GM19372 (cell line): ENCODE data around the gene PAN3.

Experiments
- ATAC-seq: cut with Tn5 transposase; IDR thresholded peaks from one replicate; pipeline ENCODE4 v1.9.1; 2021; ENCODE audit warnings: mild to moderate bottlenecking, low read depth, moderate library complexity; ENCODE audit not compliant: unreplicated experiment

Gene PAN3

DNA sequence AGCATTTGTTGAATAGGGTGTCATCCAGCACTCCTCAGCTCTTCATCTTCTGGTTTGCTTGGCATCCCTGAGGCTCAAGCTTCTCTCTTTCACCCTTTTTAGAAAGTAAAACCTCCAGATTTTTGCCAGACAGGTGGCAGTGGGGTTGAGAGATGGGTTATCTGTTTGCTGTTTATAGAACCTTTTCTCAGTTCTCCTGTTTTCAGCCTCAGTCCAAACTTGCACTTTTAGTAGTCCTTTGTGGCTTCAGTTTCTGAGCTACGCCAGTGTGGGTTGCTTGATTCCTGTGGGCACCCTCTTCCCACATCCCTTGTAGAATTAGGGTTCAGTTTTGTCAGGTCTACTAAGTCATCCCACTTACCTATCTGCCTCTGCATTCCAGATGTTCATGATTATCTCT lies 147.9 kb downstream of the PAN3 start:
- ATAC-seq = peak; percentile 51

- no peak for ATAC-seq
Measured at GRCh38 chr13:28297341-28297740, 159.0 kb downstream of the PAN3 start.

DNA sequence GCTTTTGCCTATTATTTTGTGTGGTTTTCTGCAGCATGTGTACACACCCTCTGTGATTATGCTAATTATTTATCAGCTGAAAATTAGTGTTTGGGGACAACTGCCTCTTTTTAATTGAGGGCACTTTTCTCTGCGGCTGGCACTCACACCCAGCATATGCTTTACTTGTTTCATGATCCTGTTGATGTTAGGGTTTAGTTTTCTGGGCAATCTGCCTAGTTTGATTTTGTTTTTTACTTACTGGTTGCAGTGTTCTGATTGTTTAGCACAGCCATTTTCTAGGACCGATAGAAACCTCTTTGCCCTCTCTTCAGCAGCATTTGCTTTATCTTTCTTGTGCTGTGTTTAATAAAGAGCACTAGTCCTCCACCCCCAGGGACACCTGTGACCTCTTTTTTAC lies 161.6 kb downstream of the PAN3 start:
- ATAC-seq = no peak

DNA sequence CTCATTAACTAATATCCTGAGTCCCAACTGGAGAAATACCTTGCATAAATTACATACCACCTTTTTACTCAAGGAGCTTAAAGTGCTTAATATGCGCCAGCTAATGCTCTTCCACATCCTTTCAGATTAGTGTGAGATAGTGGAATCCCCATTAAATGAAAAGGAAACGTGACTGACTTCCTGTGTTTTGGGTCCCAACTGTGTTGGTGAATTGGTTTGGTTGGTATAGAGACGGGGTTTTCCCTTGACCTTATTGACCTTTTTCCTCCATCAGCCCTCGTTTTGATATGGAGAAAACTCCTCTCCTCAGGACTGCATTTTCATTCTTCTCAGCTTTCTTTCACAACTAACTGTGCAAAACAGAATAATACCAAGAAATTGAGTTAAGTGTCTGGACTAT lies 163.5 kb downstream of the PAN3 start:
- ATAC-seq = no peak

DNA sequence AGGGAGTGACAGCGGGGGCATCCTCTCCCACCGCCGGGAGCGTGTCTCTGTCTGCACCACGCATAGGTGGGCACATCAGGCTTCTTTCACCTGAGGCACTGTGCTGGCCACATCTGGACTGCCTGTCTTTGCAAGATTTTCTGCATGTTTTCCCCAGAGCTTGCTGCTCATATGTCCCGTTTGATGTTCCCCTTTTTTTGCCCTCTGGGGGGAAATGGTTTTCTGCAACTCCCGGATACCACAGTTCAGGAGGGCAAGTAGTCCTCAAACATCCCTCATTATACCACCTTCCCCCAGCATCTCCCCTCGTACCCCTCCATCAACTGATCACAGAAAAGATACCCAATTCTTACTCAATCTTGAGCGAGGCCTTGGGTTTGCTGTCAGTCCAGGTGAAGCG lies 168.0 kb downstream of the PAN3 start:
- ATAC-seq = no peak

- ATAC-seq = no peak
Measured at GRCh38 chr13:28313579-28313978, 175.2 kb downstream of the PAN3 start.

DNA sequence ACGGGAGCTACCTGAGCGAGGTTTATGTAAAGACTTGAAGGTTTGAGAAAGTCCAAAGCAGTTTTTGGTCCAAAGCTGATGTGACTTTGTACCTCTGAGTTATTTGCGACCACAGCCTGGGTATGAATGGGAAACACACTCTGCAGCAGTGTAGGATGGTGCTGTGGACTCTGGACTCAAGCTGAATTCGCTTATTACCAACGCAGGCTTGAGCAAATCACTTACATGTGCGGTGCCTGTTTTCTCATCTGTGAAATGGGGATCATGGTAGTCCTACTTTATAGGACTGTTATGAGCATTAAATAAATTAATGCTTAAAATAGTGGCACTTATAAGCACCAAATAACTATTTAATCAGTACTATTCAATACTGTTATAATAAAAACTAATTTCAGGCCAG lies 176.5 kb downstream of the PAN3 start:
- no peak for ATAC-seq

GRCh38 chr13:28316129-28316528 lies 177.8 kb downstream of the PAN3 start:
- no peak for ATAC-seq

- no peak for ATAC-seq
Measured at GRCh38 chr13:28316836-28317235, 178.5 kb downstream of the PAN3 start.

DNA sequence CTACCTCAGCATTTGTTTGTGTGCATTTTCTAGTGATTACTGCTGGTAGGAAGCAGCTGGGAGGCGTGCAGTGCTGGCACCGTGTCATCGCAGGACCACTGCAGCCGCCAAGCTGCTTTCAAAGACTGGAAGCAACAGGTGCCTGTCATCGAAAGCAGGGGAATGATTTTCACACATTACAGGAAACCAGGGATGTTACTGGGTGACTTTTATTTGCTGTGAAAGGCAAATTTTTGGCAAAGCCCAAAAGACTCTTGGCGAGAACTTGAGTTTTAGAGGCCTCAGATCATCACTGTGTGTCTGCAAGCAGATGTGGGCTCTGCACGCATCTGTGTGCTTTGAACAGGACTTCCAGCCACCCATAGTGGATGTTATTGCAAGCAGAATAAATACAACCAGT lies 180.2 kb downstream of the PAN3 start:
- no peak for ATAC-seq

DNA sequence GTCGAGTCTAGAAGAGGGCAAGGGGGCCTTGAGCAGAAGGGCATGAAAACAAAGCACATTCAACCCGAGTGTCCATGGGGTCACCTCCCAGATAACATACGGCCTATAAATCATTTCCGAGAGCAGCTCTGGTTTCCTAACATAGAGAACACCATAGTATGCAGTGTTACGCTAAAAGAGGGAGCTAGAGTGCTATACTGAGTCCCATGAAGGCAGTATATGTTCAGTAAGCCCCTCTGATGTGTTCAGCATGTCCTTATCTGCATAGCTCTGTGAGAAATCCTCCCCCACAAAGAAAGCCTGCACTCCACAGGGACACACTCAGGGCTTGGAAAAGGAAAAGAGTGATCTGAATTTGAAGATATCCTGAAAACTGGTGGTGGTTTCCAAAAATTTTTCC lies 181.2 kb downstream of the PAN3 start:
- ATAC-seq = no peak

DNA sequence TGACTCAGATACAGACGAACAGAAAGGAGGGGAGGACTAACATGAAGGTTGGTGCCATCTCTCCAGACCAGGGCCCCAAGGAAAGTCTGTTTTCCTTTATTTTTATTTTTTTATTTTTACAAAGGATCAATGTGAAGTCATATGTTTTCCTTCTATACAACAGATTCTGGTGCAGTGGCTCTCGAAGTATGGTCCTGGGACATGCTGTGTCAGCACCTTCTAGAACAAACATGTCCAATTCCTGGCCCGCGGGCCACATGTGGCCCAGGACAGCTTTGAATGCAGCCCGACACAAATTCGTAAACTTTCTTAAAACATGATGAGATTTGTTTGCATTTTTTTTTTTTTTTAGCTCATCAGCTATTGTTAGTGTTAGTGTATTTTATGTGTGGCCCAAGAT lies 181.9 kb downstream of the PAN3 start:
- ATAC-seq = no peak

- no peak for ATAC-seq
Measured at GRCh38 chr13:28320884-28321574, 182.7 kb downstream of the PAN3 start.

DNA sequence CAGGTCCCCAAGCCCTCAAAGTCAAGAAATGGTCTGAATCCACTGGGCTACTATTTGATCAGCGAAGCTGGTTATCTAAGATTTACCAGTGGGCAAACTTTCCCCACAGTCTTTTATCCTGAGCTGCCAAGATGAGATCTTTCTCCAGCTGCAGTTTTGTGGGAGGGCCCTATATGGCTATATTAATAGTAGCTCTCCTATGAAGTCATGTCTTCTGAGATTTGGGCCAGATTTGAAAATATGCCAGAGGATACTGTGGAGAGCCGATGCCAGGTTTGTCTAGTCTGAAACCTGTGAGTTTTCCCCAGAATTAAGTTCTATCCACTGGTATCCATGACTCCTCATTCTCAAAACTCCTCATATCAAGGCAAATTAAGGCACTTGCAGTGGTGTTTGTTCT lies 183.4 kb downstream of the PAN3 start:
- ATAC-seq = no peak

- no peak for ATAC-seq
Measured at GRCh38 chr13:28322256-28322905, 184.0 kb downstream of the PAN3 start.

DNA sequence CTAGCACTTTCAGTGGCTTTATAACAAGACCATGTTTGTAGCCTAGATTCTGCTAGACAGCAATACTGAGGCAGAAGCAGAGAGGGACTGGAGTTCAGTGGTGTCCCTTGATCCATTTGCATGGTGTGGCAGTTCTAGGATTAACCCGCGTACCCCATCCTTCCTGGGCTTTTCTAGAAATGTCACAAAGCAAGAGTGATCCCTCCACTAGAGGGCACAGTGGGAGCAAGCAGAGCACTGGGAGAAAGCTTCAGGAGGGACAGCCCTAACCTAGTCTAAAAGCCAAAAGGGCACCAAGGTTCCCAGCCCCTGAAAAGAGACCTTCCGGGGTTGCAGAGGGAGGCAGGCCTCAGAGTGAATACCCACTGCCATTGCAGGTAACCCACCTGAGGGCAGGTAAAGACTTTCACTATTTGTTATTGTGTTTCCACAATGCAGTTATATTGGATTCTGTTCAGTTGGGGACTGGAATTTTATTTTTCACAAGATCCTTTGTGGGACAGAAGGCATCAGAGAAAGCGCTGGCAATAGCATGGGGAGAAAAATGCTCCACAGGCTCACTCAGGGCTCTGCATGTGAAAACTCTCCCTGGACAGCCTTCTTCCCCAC lies 185.9 kb downstream of the PAN3 start:
- ATAC-seq = no peak

GRCh38 chr13:28325022-28325421 lies 186.7 kb downstream of the PAN3 start:
- no peak for ATAC-seq

DNA sequence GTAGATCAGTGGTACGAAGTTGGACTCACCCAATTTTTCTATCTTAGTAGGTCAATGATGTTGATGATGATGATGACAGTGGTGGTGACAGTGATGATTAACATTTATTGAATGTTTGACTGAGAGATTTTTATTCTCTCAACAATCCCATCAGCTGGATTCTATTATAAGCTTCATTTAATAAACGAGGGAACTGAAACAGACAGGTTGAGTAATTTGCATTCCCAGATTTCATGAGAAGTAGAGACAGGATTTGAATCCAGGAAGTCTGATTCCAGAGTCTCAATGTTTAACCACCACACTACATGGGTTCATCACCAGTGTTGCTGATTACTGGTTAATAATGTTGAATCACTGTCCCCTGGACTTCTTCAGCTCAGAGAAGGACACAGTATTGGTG lies 187.7 kb downstream of the PAN3 start:
- ATAC-seq = no peak

GRCh38 chr13:28327373-28328270 lies 189.3 kb downstream of the PAN3 start:
- no peak for ATAC-seq

- no peak for ATAC-seq
Measured at GRCh38 chr13:28328271-28328607, 189.9 kb downstream of the PAN3 start.
